PC-9 (cell line): ENCODE results near the gene ZNF71. TPM values are rescaled to one million over a fixed set of nuclear protein-coding genes. Genes with fewer than 3 reads are reported as not detected.
"Not testable (repeated sequence)": the region's sequence is repeated elsewhere in the genome, so short reads cannot be mapped to it uniquely, and the experiment has no call there.

ENCODE experiments used
- BruUV-seq: library from RNA; stranded (reverse); fragments of 400-500 nt; replicated peaks from 2 replicates; lab custom pipeline; 2021; lab: Mats Ljungman, UMichigan
- CTCF ChIA-PET: fragments of 300-600 bp; sonication (Branson Sonifier 250); formaldehyde crosslinking; loops from one replicate; lab custom pipeline; 2022; ENCODE audit warnings: antibody characterized with exemption; lab: Charles Lee
- POLR2A ChIA-PET: fragments of 300-600 bp; sonication (Branson Sonifier 250); formaldehyde crosslinking; loops from one replicate; lab custom pipeline; 2022; ENCODE audit warnings: antibody characterized with exemption; ENCODE audit not compliant: unreplicated experiment; lab: Charles Lee
- DNase-seq, 2 experiments: peaks; one replicate each; pipeline versions ENCODE4 v3.0.0 to v3.0.0-alpha.2; 2015 to 2022; ENCODE audit warnings: mixed read lengths in 1 of 2
- H2AFZ ChIP-seq: fragments of 200-600 bp; sonication (generic); 2 replicates; pipeline ENCODE4 v1.8.1; 2017; ENCODE audit warnings: antibody characterized with exemption
- H3F3A ChIP-seq: fragments of 200-600 bp; sonication (generic); 2 replicates; pipeline ENCODE4 v1.8.1; 2017; ENCODE audit warnings: antibody characterized with exemption, mild to moderate bottlenecking, low read depth; ENCODE audit not compliant: insufficient read depth
- H3K27ac ChIP-seq: fragments of 200-600 bp; sonication (generic); 2 replicates; pipeline ENCODE4 v1.6.1; 2016; ENCODE audit warnings: mixed run types
- H3K27me3 ChIP-seq: fragments of 200-600 bp; sonication (generic); 2 replicates; pipeline ENCODE4 v1.6.1; 2016; ENCODE audit warnings: low read depth, mixed run types; ENCODE audit not compliant: insufficient read depth
- H3K36me3 ChIP-seq: fragments of 200-600 bp; sonication (generic); 2 replicates; pipeline ENCODE4 v1.6.1; 2016; ENCODE audit warnings: low read depth, mixed run types
- H3K4me1 ChIP-seq: fragments of 200-600 bp; sonication (generic); replicated peaks from 2 replicates; pipeline ENCODE4 v1.6.1; 2016; ENCODE audit warnings: mixed run types; ENCODE audit not compliant: insufficient read depth
- H3K4me2 ChIP-seq: fragments of 200-600 bp; sonication (generic); 2 replicates; pipeline ENCODE4 v1.6.1; 2017; ENCODE audit warnings: mixed run types
- H3K4me3 ChIP-seq: fragments of 200-600 bp; sonication (generic); 2 replicates; pipeline ENCODE4 v1.6.1; 2016; ENCODE audit warnings: mixed run types
- H3K79me2 ChIP-seq: fragments of 200-600 bp; sonication (generic); 2 replicates; pipeline ENCODE4 v1.6.1; 2017; ENCODE audit warnings: low read depth, mixed run types
- H3K9me2 ChIP-seq: fragments of 200-600 bp; sonication (generic); 2 replicates; pipeline ENCODE4 v1.8.1; 2017; ENCODE audit warnings: mild to moderate bottlenecking; ENCODE audit not compliant: insufficient read depth
- H3K9me3 ChIP-seq: fragments of 200-600 bp; sonication (generic); 2 replicates; pipeline ENCODE4 v1.8.1; 2016; ENCODE audit warnings: low read depth; ENCODE audit not compliant: insufficient read depth
- H4K20me1 ChIP-seq: fragments of 200-600 bp; sonication (generic); 2 replicates; pipeline ENCODE4 v1.8.1; 2017; ENCODE audit not compliant: insufficient read depth
- CTCF ChIP-seq: fragments of 200-600 bp; sonication (generic); conservative IDR thresholded peaks from 2 replicates; pipeline ENCODE4 v1.6.1; 2017; ENCODE audit warnings: mixed run types, antibody characterized with exemption, mild to moderate bottlenecking, moderate library complexity
- EZH2 ChIP-seq: fragments of 200-600 bp; sonication (generic); IDR thresholded peaks from 2 replicates; pipeline ENCODE4 v1.8.0; 2017; ENCODE audit warnings: antibody characterized with exemption, low read depth
- intact Hi-C: fragments of 100-400 bp; cut with micrococcal nuclease; formaldehyde crosslinking; loops from one replicate; pipeline ENCODE4 v1.10.0; 2022; ENCODE audit not compliant: unreplicated experiment
- total RNA-seq: library from RNA; stranded (reverse); gene quantifications from 2 replicates; pipeline ENCODE4 v1.2.3, GENCODE V29; 2021

Gene ZNF71
- total RNA-seq, 1 experiment from 2014 or later: 7.2 TPM

DNA sequence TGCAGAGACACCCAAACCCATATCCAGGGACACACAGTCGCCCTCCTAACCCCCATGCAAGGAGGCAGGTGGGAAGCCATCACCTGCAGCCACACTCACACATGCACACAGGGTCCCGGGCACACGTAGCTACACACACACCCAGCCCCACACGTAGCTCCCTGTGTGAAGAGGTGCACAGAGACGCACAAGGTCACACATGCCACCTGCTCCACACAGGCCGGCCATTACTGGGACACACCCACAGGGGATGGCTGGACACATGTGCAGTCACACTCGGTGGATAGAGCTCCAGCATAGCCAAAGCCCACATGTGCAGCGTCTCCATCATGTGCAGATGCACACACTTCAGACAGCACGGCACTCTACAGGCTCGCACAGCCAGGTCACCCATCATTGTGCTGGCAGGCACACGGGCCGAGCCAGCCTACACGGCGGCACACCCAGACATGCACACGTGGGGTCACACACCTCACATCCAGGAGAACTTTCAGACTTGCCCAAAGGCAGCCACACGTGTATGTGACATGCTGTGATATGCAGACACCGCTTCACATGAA lies 75.4 kb downstream of the ZNF71 start:
- Histone ChIP-seq H3K9me3 (no peaks in the 10 kb centered on the region), H2AFZ (no peak overlapping the region), H3K4me3 (no peak overlapping the region), H3K4me1 (no peaks in the 10 kb centered on the region), H3K27me3 (peaks cover 12% of the 10 kb centered on the region), H3K9me2 (no peaks in the 10 kb centered on the region), H3K79me2 (no peaks in the 10 kb centered on the region), H3K36me3 (no peaks in the 10 kb centered on the region), H3K27ac (no peak overlapping the region), H3K4me2 (no peak overlapping the region), H3F3A (no peaks in the 10 kb centered on the region), H4K20me1 (no peaks in the 10 kb centered on the region)
- intact Hi-C loops: no loop called here
- TF ChIP-seq EZH2: no peak
- TF ChIP-seq CTCF: no peak
- POLR2A ChIA-PET: no interaction called here
- CTCF ChIA-PET: no interaction called here
- BruUV-seq: no TSS peak
- no peak for DNase-seq

GRCh38 chr19:56670961-56671612 lies 76.0 kb downstream of the ZNF71 start:
- H3K9me2 ChIP-seq: no peaks in the 10 kb centered on the region
- peaks cover 12% of the 10 kb centered on the region for H3K27me3 ChIP-seq
- no peaks in the 10 kb centered on the region for H3K9me3 ChIP-seq
- TF ChIP-seq CTCF: no peak
- no peak for TF ChIP-seq EZH2
- H3K79me2 ChIP-seq: no peaks in the 10 kb centered on the region
- ChIA-PET CTCF (no interaction called here), POLR2A (no interaction called here)
- intact Hi-C loops: no loop called here
- no peak overlapping the region for H3K27ac ChIP-seq
- no peak overlapping the region for H3K4me3 ChIP-seq
- H3K4me1 ChIP-seq: no peaks in the 10 kb centered on the region
- H4K20me1 ChIP-seq: no peaks in the 10 kb centered on the region
- no peaks in the 10 kb centered on the region for H3F3A ChIP-seq
- BruUV-seq: no TSS peak
- no peak for DNase-seq
- H3K36me3 ChIP-seq: no peaks in the 10 kb centered on the region
- H2AFZ ChIP-seq: no peak overlapping the region
- no peak overlapping the region for H3K4me2 ChIP-seq

GRCh38 chr19:56671613-56671994 lies 76.5 kb downstream of the ZNF71 start, which contains the start of gene ZNF835:
Gene ZNF835, minus strand, starts transcription at chr19:56671757. Its CDS starts 6,559 bp downstream, at chr19:56665198.
- TF ChIP-seq CTCF (no peak), EZH2 (no peak)

GRCh38 chr19:56672610-56673009 lies 77.5 kb downstream of the ZNF71 start:
- H3K36me3 ChIP-seq, CTCF ChIA-PET, intact Hi-C loops: not testable (repeated sequence)

More at GRCh38 chr19:56671613-56671994, 76.5 kb downstream of the ZNF71 start, which contains the start of gene ZNF835:
- Histone ChIP-seq H3K27me3 (peaks cover 12% of the 10 kb centered on the region), H3K79me2 (no peaks in the 10 kb centered on the region), H3K27ac (no peak within 1 kb of the TSS), H3K36me3 (no peaks in the 10 kb centered on the region), H2AFZ (no peak within 1 kb of the TSS), H3K9me2 (no peaks in the 10 kb centered on the region), H3F3A (no peaks in the 10 kb centered on the region), H3K4me2 (no peak within 1 kb of the TSS), H3K9me3 (no peaks in the 10 kb centered on the region), H3K4me1 (no peaks in the 10 kb centered on the region), H4K20me1 (no peaks in the 10 kb centered on the region), H3K4me3 (no peak within 1 kb of the TSS)
- BruUV-seq: no TSS peak
- no peak for DNase-seq
- POLR2A ChIA-PET: no interaction called here
- intact Hi-C loops: no loop called here
- CTCF ChIA-PET: no interaction called here

More at GRCh38 chr19:56672610-56673009, 77.5 kb downstream of the ZNF71 start:
- H3K9me3 ChIP-seq, H4K20me1 ChIP-seq, H3K27ac ChIP-seq, BruUV-seq, H3K9me2 ChIP-seq, H3K4me2 ChIP-seq, H3K4me3 ChIP-seq, H3K79me2 ChIP-seq, DNase-seq, H3F3A ChIP-seq, H3K4me1 ChIP-seq, POLR2A ChIA-PET, H2AFZ ChIP-seq: not testable (repeated sequence)
- peaks cover 12% of the 10 kb centered on the region for H3K27me3 ChIP-seq
